ENCODE measurements around the gene NBPF4. TPM values are rescaled to one million over a fixed set of nuclear protein-coding genes. Genes with fewer than 3 reads are reported as not detected.
"Not testable (repeated sequence)": the region's sequence is repeated elsewhere in the genome, so short reads cannot be mapped to it uniquely, and the experiment has no call there.

NBPF4 gene
- total RNA-seq, 1 experiment from 2014 or later: not detected

DNA sequence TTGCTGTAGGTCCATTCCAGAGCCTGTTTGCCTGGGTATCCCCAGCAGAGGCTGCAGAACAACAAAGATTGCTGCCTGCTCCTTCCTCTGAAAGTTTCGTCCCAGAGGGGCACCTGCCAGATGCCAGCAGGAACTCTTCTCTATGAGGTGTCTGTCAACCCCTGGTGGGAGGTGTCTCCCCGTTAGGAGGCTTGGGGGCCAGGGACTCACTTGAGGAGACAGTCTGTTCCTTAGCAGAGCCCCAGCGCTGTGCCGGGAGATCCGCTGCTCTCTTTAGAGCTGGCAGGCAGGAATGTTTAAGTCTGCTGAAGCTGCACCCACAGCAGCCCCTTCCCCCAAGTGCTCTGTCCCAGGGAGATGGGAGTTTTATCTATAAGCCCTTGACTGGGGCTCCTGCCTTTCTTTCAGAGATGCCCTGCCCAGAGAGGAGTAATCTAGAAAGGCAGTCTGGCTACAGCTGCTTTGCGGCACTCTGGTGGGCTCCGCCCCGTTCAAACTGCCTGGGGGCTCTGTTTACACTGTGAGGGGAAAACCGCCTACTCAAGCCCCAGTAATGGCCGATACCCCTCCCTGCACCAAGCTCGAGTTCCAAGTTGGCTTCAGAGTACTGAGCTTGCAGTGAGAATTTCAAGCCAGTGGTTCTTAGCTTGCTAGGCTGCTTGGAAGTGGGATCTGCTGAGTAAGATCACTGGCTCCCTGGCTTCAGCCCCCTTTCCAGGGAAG, 35.0 kb downstream of the NBPF4 start:
- in situ Hi-C loops (cut with HindIII; ENCODE audit: low pct_unique_long_range_greater_than_20kb, low sequenced_read_pairs) (no loop called here), intact Hi-C loops (cut with micrococcal nuclease; ENCODE audit: unreplicated experiment) (no loop called here)
- TF ChIP-seq, protein P1, sequence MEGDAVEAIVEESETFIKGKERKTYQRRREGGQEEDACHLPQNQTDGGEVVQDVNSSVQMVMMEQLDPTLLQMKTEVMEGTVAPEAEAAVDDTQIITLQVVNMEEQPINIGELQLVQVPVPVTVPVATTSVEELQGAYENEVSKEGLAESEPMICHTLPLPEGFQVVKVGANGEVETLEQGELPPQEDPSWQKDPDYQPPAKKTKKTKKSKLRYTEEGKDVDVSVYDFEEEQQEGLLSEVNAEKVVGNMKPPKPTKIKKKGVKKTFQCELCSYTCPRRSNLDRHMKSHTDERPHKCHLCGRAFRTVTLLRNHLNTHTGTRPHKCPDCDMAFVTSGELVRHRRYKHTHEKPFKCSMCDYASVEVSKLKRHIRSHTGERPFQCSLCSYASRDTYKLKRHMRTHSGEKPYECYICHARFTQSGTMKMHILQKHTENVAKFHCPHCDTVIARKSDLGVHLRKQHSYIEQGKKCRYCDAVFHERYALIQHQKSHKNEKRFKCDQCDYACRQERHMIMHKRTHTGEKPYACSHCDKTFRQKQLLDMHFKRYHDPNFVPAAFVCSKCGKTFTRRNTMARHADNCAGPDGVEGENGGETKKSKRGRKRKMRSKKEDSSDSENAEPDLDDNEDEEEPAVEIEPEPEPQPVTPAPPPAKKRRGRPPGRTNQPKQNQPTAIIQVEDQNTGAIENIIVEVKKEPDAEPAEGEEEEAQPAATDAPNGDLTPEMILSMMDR (IDR thresholded peaks at IDR 0.05): no peak
- TF ChIP-seq SIN3A (IDR thresholded peaks at IDR 0.05; ENCODE audit: borderline replicate concordance, insufficient read depth, low read depth, low read length) (no peak), POLR2AphosphoS5 (IDR thresholded peaks at IDR 0.05; ENCODE audit: low read depth, low read length) (no peak), TCF7L2 (IDR thresholded peaks at IDR 0.05; ENCODE audit: low read depth, low read length) (no peak)
- TF ChIP-seq, protein P2, sequence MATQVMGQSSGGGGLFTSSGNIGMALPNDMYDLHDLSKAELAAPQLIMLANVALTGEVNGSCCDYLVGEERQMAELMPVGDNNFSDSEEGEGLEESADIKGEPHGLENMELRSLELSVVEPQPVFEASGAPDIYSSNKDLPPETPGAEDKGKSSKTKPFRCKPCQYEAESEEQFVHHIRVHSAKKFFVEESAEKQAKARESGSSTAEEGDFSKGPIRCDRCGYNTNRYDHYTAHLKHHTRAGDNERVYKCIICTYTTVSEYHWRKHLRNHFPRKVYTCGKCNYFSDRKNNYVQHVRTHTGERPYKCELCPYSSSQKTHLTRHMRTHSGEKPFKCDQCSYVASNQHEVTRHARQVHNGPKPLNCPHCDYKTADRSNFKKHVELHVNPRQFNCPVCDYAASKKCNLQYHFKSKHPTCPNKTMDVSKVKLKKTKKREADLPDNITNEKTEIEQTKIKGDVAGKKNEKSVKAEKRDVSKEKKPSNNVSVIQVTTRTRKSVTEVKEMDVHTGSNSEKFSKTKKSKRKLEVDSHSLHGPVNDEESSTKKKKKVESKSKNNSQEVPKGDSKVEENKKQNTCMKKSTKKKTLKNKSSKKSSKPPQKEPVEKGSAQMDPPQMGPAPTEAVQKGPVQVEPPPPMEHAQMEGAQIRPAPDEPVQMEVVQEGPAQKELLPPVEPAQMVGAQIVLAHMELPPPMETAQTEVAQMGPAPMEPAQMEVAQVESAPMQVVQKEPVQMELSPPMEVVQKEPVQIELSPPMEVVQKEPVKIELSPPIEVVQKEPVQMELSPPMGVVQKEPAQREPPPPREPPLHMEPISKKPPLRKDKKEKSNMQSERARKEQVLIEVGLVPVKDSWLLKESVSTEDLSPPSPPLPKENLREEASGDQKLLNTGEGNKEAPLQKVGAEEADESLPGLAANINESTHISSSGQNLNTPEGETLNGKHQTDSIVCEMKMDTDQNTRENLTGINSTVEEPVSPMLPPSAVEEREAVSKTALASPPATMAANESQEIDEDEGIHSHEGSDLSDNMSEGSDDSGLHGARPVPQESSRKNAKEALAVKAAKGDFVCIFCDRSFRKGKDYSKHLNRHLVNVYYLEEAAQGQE (IDR thresholded peaks at IDR 0.05; ENCODE audit: insufficient read depth in 1 of 2, low read depth in 2 of 2, low read length in 1 of 2): no peak
- ATAC-seq: no peak
- no peak for DNase-seq (ENCODE audit: low read depth, low spot score)
- Histone ChIP-seq H3K9me3 (ENCODE audit: control insufficient read depth, insufficient read depth, low read depth, low read length) (no peaks in the 10 kb centered on the region), H3K4me1 (ENCODE audit: control insufficient read depth, insufficient read depth, low read length) (no peaks in the 10 kb centered on the region), H3K4me3 (ENCODE audit: low read depth in 2 of 2, low read length in 2 of 2) (no peak overlapping the region), H3K27ac (ENCODE audit: low read length) (no peak overlapping the region), H3K27me3 (ENCODE audit: control insufficient read depth, insufficient read depth, low read length) (peaks cover 5% of the 10 kb centered on the region; the same call in 1 of the 2 replicates), H3K36me3 (ENCODE audit: control insufficient read depth, insufficient read depth, low read length) (no peaks in the 10 kb centered on the region)
- POLR2A ChIA-PET: no interaction called here
- CTCF ChIA-PET: no interaction called here
- BruUV-seq (replicated peaks): no TSS peak

DNA sequence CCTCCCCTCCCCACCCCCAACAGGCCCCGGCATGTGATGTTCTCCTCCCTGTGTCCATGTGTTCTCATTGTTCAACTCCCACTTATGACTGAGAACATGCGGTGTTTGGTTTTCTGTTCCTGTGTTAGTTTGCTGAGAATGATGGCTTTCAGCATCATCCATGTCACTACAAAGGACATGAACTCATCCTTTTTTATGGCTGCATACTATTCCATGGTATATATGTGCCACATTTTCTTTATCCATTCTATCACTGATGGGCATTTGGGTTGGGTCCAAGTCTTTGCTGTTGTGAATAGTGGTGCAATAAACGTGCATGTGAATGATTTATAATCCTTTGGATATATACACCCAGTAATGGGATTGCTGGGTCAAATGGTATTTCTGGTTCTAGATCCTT, 40.3 kb downstream of the NBPF4 start:
- intact Hi-C loops (cut with micrococcal nuclease; ENCODE audit: unreplicated experiment); CTCF ChIA-PET; BruUV-seq (replicated peaks); H3K4me3 ChIP-seq (ENCODE audit: low read depth in 2 of 2, low read length in 2 of 2); POLR2A ChIA-PET; ATAC-seq; DNase-seq (ENCODE audit: low read depth, low spot score); H3K4me1 ChIP-seq (ENCODE audit: control insufficient read depth, insufficient read depth, low read length); H3K36me3 ChIP-seq (ENCODE audit: control insufficient read depth, insufficient read depth, low read length); H3K27me3 ChIP-seq (ENCODE audit: control insufficient read depth, insufficient read depth, low read length); H3K9me3 ChIP-seq (ENCODE audit: control insufficient read depth, insufficient read depth, low read depth, low read length); in situ Hi-C loops (cut with HindIII; ENCODE audit: low pct_unique_long_range_greater_than_20kb, low sequenced_read_pairs); H3K27ac ChIP-seq (ENCODE audit: low read length): not testable (repeated sequence)

DNA sequence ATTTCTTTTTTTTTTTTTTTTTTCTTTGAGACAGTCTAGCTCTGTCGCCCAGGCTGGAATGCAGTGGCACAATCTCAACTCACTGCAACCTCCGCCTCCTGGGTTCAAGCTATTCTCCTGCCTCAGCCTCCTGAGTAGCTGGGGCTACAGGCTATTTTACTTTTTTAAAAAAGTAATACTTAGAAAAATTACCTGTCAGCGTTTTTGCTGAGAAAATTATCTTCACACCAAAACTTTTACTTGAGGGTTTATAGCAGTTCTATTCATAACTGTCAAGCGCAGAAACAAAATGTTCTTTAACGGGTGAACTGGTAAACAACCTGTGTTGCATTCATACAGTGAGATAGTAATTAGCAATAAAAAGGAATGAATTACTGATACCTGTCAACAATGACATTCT, 42.2 kb downstream of the NBPF4 start:
- Histone ChIP-seq H3K27ac (ENCODE audit: low read length) (no peak overlapping the region), H3K4me3 (ENCODE audit: low read depth in 2 of 2, low read length in 2 of 2) (no peak overlapping the region), H3K36me3 (ENCODE audit: control insufficient read depth, insufficient read depth, low read length) (peaks cover 2% of the 10 kb centered on the region; the same call in 1 of the 2 replicates), H3K4me1 (ENCODE audit: control insufficient read depth, insufficient read depth, low read length) (peaks cover 9% of the 10 kb centered on the region), H3K27me3 (ENCODE audit: control insufficient read depth, insufficient read depth, low read length) (no peaks in the 10 kb centered on the region), H3K9me3 (ENCODE audit: control insufficient read depth, insufficient read depth, low read depth, low read length) (no peaks in the 10 kb centered on the region)
- ATAC-seq (no peak), DNase-seq (ENCODE audit: low read depth, low spot score) (no peak)
- in situ Hi-C loops (cut with HindIII; ENCODE audit: low pct_unique_long_range_greater_than_20kb, low sequenced_read_pairs): no loop called here
- intact Hi-C loops (cut with micrococcal nuclease; ENCODE audit: unreplicated experiment): no loop called here
- ChIA-PET CTCF (no interaction called here), POLR2A (no interaction called here)
- BruUV-seq (replicated peaks): no TSS peak
- TF ChIP-seq, protein P2 (IDR thresholded peaks at IDR 0.05; ENCODE audit: insufficient read depth in 1 of 2, low read depth in 2 of 2, low read length in 1 of 2): no peak
- TF ChIP-seq SIN3A (IDR thresholded peaks at IDR 0.05; ENCODE audit: borderline replicate concordance, insufficient read depth, low read depth, low read length) (no peak), POLR2AphosphoS5 (IDR thresholded peaks at IDR 0.05; ENCODE audit: low read depth, low read length) (no peak)
- TF ChIP-seq, protein P1 (IDR thresholded peaks at IDR 0.05): no peak
